Activated CD4-positive, alpha-beta T cell treated with anti-CD3 and anti-CD28 coated beads, Interleukin-10, Interleukin-2, amounts not matched to agents 100 ng/mL and 50 ng/mL, durations not matched to agents 16 hours and 8 hours (primary cell): Measurements from ENCODE around the gene CELA2B.
"Not testable (repeated sequence)": the region's sequence is repeated elsewhere in the genome, so short reads cannot be mapped to it uniquely, and the experiment has no call there.

Source experiments
- DNase-seq: peaks from one replicate; pipeline ENCODE4 v3.0.0-alpha.2; 2020

CELA2B gene

DNA sequence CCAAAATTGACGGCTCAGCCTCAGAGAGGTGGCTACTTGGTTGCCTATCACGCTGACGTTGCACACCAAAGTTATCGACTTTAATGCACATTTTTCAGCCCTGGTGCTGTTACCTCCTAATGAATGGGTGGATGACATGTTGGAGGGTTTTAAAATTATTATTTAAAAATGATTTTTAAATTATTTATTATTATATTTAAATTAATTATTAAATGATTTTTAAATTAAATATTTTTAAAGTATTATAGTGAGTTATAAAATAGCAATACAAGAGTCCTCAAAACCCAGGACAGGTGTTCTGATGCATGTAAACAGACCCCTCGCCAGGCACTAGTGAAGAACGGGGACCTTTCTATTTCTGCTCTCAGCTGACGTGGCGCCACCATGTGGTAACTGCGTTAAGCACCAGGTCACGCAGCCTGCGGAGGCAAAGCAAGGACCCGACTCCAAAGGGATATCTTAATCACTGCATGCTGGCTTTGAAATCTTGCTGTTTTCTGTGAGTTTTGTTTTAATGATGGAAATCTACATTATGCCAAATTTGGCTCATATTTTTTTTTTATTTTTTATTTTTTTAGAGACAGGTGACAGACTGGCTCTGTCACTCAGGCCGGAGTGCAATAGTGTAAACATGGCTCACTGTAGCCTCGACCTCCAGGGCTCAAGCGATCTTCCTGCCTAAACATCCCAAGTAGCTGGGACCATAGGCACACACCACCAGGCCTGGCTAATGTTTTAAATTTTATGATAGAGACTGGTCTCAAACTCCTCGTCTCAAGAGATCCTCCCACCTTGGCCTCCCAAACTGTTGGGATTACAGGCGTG is 25.5 kb downstream of the CELA2B start:
- DNase-seq = peak; percentile 64

DNA sequence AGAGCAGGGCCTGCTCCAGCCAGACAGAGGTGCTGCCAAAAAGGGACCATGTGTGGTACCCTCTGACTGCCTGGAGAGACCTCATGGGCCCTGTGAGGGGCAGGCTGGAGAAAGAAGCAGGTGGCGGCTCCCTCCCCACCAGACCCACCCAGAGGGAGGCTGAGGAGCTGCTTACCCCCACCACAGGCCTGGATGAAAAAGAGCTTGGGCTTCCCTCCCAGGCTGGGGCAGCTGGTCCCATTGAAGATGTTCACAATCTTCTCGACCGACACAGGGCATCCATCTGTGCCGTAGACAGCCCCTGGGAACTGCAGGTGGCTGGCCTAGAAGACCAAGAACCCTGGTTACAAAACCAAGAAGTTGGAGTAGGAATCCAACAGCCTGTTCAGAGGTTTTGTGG is 28.5 kb downstream of the CELA2B start:
- DNase-seq = no peak

DNA sequence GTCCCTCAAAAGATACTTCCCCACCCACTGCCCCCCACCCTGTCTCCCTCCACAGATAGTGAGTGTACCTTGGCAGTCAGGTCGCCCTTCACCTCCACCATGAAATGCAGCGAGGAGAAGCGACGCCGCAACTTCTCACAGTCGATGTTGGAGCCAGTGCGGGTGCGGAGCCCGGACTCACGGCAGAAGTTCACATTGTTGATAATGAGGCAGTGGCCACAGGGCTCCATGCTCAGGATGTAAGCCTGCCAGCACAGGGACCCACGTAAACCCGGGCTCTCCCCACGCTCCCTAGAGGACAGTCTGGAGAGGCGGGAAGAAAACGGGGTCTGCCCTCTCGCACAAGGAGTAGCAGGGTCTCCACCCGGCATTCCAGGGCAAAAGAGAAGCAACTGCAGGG is 30.9 kb downstream of the CELA2B start:
- no peak for DNase-seq

DNA sequence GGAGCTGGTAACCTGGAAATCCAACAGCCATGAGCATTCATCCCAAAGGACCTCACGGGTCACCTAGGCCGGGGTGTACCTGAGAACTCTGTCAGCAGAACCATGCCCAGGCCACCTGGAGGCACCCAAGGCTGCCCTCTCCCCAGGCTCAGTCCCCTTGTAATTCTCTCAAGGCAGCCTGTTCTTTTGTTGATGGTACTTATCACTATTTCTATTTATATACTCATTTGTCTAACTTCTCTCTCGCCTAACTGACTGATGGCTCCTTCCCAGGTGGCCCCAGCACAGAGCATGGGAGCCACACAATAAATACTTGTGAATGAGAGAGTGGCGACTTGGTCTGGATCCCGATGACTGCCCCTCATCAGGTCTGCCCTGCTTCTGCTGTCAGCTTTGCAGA is 31.4 kb downstream of the CELA2B start:
- DNase-seq = no peak

DNA sequence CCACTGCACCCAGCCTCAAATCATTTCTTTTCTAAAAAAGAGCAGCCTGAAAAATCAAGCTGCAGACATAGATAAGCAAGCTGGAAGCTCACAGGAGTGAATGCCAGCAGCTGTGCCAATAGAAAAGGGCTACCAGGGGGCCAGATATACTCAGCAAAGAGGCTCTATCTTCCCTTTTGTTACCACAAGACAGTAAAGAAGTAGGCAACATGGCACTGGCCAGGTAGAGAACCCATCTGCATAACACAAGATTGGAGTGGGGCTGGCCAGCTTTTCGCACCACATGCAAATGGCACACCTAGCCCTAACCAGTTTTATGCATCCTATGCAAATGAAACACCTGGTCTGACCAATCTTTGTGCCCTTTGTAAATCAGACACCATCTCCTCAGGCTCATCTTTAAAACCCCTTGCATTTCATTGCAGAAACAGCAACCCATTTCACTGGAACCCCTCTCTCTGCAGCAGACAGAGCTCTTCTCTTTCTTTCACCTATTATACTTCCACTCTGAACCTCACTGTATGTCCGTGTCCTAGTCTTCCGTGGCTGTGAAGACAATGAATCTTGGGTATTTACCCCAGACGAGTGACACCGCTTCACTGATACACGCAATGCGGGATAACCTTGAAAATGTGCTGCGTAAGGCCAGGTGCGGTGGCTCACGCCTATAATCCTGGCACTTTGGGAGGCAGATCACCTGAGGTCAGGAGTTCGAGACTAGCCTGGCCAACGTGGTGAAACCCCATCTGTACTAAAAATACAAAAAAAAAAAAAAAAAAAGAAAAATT is 33.0 kb downstream of the CELA2B start:
- no peak for DNase-seq

DNA sequence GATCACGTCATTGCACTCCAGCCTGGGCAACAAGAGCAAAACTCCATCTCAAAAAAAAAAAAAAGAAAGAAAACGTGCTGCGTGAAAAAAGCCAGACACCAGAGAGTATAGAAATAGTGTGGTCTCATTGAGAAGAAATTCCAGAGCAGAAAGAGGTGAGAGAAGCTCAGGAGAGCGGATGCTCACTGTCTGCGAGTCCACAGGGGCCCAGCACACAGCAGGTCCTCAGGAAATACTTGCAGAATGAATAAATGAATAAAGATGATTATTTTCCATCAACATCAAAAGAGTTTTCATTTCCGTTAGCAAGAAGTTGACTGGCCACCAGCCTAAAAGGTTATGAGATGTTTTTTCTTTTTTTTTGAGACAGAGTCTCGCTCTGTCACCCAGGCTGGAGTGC is 33.7 kb downstream of the CELA2B start:
- DNase-seq = no peak

DNA sequence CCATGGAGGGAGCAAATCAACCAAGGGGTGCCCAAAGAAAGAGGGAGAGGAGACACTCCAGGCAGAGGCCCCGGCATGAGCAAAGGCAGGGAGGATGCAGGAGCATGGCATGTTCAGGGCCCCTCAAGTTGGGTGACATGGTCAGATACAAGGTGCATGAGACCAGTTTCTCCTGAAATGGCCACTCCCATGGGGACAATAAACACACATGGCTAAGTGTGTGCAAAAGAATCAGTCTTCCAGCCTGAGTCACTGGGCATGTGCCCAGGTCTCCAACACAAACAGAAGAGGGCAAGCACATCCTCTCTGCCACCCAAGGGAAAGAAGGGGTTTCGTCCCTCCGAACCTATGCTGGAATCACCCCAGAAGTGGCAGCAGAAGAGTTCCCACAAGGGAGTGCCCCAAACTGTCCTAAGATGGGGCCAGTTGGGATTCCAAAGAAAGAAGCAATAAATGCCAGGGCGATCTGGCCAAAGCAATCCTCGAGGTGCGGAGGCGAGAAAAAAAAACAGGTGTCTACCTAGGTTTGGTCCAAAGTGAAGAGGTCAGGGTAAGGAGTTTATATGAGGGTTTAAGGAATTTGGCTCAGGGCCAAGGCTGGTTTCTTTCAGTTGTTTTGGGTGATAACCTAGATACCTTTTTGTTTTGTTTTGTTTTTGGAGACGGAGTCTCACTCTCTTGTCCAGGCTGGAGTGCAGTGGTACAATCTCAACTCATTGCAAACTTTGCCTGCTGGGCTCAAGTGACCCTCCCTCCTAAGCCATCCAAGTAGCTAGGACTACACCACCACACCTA is 34.9 kb downstream of the CELA2B start:
- DNase-seq = no peak

DNA sequence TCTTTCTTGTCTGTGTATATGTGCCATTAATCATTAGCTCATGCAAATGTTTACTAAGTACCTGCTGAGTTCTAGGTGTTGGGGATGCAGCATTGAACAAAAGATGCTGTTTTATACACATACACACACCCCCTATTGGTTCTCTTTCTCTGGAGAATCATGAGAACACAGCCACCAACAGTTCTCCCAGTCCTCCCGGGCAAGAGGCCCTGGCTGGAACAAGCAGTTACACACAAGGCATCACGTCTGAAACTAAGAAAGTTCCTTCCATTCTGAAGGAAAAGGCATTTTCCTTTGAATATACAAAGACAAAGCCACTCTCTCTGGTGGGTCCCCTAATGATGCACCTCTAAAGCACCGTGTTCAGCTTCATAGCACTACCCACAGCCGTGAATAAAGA is 37.3 kb downstream of the CELA2B start:
- no peak for DNase-seq

DNA sequence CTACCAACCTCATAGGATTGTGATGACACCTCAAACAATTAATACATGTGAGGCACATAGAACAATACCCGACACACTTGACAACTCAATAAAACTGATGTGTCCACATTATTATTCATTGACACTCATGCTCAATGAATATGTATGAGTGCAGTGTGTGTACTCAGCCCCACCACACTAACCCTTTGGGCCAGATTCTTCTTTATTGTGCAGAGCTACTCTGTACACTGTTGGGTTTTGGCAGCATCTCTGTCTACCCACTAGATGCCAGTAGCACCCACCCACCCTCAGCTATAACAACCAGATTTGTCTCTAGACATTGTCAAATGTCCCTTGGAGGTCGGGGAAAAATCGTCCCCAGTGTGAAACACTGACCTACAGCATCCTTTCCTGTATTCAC is 38.0 kb downstream of the CELA2B start:
- no peak for DNase-seq

DNA sequence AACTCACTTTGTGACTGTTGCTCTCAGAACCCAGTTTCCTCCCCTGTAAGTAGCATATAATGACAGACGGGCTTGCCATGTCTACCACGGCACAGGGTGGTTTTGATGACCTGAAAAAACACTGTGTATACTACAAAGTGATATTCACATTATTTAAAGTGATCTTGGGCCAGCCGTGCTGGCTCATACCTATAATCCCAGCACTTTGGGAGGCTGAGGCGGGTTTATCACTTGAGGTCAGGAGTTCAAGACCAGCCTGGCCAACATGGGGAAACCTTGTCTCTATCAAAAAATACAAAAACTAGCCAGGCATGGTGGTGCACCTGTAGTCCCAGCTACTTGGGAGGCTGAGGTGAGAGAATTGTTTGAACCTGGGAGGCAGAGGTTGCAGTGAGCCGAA is 38.7 kb downstream of the CELA2B start:
- DNase-seq = not testable (repeated sequence)

DNA sequence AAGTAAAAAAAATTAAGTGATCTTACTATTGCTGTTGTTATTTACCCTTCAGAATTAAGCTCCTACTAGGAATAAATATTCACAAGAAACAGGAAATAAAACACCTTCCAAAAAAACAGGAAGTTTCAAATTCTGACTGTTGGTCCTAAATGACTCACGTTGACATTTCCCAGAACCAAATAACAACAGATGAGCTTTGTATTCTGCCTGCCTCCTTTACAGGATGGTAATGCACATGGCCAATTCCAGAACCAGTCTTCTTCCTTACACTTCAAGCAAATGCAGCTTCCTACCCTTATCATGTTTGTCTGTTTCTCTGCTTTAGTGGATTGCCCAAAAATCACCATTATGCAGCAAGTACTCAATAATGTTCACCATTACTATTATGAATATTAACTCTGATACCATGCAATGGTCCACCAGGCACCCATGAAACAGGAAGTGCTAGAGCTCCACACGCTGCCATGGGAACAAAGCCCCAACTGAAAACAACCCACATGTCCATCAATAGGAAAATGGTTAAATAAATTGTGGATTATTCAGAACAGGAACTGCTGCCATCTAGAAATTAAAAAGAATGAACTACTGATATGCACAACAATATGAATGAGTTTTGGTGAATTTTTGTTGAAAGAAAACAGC is 39.2 kb downstream of the CELA2B start:
- DNase-seq = peak; percentile 63

DNA sequence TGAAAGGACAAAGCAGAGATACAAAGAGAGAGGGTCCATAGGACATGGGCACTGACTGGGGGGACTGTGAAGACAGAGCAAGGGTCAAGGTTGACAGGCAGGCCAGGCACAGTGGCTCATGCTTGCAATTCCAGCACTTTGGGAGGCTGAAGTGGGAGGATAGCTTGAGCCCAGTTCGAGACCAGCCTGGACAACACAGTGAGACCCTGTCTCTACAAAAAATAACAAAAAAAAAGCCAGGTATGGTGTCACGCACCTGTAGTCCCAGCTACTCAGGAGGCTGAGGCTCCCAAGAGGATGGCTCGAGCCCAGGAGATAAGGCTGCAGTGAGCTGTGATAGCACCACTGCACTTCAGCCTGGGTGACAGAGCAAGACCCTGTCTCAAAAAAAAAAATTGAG is 43.7 kb downstream of the CELA2B start:
- DNase-seq = no peak

DNA sequence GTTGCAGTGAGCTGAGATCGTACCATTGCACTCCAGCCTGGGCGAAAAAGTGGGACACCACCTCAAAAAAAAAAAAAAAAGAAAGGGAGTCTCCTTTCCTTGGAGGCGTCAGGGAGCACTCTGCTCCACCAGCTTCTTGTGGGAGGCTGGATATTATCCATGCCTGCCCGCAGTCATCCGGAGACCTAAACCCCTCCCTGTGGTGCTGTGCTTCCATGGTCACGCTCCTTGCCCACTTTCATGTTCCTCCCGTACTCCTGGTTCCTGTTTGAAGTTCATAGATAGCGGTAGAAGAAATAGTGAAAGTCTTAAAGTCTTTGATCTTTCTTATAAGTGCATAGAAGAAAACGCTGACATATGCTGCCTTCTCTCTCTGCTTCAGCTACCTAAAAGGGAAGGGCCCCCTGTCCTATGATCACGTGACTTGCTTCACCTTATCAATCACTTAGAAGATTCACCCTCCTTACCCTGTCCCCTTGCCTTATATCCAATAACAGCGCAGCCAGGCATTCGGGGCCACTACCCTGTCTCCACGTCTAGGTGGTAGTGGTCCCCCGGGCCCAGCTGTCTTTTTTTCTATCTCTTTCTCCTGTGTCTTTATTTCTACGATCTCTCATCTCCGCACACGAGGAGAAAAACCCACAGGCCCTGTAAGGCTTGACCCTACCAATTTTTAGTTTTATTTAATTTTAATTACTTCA is 45.5 kb downstream of the CELA2B start:
- not testable (repeated sequence) for DNase-seq

DNA sequence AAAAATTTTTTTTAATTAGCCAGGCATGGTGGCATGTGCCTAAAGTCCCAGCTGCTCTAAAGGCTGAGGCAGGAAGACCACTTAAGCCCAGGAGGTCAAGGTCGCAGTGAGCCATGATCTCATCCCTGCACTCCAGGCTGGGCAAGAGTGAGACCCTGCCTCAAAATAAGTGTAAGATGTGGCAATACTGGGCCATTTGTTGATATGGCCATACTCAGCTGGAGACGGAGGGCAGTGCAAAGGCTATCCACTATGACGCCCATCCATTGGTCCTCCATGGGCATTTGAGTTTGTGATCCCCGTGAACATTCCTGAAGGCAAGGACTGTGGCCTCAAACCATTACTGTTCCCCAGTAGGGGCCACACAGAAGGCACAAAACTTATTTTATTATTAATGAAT is 46.6 kb downstream of the CELA2B start:
- no peak for DNase-seq

DNA sequence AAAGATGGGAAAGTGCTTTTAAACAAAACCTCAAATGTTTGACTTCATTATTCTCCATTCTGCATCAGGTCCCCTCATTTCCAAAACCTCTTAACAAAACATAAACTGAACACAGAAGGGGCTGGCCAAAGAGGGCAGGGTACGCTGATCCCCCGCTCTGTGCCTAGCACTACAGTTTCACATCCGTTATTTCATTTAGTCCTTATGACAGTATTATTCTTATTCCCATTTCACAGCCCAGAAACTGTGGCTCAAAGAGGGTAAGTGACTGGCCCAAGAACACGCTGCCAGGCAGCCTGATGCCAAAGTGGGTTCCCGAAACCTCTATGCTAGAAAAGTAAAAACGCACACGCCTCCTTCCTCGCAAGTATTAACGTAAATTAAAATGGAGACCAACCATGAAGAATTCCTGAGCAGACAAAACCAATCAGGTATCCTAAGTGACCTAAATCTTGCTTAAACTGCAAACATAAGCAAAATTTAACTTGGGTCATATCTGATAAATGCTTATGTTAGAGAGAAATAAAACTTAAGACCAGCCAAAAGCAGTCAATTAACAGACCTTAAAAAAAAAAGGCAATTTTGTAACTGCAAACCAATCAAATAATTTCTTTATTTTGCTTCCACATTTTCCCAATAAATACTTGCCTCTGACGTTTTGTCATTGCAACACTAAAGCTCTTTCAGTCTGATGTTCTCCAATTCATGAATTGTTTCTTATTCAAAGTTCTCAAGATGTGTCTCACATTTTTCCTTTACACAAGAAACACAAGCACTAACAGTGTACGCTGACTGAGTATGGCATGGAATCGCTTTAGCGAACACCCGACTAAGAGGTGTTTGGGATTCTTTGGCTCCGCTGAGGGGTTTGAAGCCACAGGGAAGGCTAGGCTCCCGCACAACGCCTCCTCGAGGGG is 47.5 kb downstream of the CELA2B start:
- no peak for DNase-seq

DNA sequence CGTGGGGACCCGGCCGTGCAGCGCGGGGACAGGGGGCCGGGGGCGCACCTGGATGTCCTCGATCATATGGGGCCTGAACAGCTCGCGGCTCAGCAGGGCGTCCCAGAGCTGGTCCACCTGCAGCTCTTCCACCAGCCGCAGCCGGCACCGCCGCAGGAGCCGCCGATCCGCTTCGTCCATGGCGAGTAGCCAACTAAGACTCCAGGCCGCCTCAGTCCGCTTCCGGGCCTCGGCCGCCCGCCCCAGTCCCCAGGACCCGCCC is 48.0 kb downstream of the CELA2B start, which contains the start of gene CASP9:
CASP9 (minus strand) TSS at position 195 of the 262 bp plus-strand sequence; CDS start at position 180, 15 bp downstream.
- DNase-seq = no peak

DNA sequence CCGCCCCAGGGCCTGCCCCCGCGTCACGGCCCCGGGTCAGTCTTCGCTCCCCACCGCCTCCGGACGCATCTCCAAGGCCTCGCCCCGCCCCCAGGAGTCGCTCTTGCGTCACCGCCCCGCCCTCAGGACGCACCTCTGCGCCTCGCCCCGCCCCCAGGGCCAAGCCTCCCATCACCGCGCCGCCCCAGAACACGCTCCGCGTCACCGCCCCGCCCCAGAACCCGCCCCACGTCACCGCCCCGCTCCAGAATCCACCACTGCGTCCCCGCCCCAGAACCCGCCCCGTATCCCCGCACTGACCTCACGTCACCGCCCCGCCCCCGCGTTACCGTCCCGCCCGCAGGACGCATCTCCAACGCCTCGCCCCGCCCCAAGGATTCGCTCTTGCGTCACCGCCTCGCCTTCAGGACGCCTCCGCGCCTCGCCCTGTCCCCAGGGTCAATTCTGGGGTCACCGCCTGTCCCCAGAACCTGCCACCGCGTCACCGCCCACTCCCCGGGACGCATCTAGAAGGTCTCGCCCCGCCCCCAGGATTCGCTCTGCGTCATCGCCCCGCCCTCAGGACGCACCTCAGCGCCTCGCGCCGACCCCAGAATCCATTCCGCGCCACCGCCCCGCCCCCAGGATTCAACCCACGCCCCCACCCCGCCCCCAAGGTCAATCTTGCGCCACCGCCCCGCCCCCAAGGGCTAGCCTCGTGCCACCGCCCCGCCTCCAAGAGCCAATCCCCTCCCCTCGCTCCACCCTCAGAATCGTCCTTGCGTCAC is 48.6 kb downstream of the CELA2B start:
- peak; percentile 99 for DNase-seq

DNA sequence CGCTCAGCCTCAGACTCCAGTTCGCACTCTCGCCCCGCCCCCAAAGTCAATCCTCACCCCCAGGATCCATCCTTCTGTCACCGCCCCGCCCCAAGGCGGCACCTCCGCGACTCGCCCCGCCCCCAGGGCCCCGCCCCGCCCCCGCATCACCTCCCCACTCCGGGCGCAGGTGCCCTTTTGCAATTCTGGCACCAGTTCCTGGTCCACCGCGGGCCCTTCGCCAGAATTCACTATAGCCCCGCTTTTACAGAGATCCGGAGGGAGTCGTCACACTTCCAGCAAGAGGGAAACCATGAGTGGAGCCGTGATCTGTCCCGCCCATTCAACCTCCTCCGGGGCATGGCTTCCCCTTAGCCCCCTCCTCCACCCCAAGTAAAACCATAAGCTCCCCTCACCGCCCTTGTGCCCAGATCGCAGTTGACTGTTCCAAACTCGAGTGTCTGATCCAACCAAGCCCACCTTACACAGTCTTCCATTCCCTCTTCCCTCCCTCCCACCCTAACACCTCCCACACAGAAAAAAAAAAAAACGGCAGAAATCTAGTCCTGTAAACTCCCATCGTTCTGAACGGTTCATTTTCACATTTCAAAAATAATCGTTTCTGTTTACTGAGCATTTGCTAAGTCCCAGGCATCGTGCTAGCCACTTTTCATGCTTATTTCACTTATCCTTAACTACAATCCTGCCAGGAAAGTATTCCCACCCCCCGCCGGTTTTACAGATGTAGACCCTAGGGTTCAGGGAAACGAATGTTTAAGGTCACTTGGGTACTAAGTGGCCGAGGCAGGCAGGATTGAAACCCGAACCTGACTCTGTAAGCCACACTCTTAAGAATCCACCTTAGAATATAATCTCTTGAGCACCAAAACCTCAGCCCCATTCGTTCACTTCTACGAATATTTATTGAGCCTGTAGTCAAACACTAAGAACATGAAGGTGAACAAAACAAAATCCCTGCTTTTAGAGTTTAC is 49.4 kb downstream of the CELA2B start:
- no peak for DNase-seq

DNA sequence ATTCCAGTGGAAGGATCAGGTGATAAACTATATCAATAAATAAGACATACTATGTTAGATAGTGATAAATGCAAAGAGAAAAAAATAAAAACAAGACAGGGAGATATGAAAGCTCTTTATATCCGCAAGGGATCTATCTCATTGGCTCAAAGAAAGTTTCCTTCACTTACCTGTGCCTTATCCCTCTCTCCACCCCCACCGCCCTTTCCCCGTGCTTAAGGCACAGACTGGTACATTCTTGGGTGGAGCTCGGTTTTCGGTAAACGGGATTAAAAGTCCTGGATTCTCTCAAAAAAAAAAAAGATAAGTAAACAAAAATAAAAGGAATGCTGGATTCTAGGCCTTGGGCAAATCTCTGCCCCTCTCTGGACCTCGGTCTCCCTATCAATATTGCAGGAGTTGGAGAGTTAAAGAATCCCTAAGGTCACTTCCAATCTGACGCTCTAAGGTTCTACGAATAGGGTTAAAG is 50.2 kb downstream of the CELA2B start:
- no peak for DNase-seq
